HG03432 (cell line): ENCODE data around the gene TRIM71.
"Not testable (repeated sequence)": the region's sequence is repeated elsewhere in the genome, so short reads cannot be mapped to it uniquely, and the experiment has no call there.

Experiments
- ATAC-seq: cut with Tn5 transposase; IDR thresholded peaks from one replicate; pipeline ENCODE4 v1.9.1; 2021; ENCODE audit warnings: mild to moderate bottlenecking, moderate library complexity; ENCODE audit not compliant: unreplicated experiment

TRIM71 gene

DNA sequence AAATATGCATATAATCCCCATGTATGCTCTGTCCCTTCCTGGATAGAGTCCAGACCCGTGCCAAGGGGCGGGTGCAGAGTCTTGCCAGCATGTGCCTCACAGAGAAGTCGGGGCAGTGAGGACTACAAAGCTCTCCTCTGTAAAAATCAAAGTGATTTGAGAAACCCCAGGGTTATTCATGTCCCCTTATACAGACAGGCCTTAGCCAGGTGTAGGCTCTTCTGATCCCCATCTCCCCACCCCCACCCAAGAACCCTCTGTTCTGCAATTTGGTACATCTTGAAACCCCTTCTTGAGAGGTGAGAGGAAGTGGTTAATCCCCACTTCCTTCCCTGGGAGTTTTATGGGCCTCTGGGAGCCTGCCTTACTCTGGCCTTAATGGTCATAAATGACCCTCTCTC is 24.7 kb downstream of the TRIM71 start:
- ATAC-seq, result peak; percentile 39

DNA sequence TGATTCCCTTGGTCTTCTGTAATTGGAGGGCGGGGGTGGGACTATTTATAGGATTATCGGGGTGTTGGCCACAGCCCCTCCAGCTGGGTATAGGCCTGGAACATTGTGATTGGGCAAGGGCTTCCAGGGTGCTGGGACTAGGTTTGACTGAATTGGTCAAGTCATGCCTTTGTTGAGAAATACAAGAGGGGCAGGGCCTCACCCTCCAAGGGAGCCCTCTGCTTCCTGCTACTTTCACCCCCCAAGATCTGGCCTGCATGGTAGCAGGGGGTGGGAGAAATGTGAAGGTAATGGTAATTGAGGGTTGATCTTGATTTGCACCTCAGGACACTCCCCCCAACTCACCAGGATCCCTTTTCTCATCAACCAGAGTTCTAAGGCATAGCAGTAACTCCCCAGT is 25.2 kb downstream of the TRIM71 start:
- ATAC-seq, result no peak

GRCh38 chr3:32843510-32844321 is 25.9 kb downstream of the TRIM71 start:
- no peak for ATAC-seq

GRCh38 chr3:32844322-32844654 is 26.5 kb downstream of the TRIM71 start:
- ATAC-seq, result no peak

DNA sequence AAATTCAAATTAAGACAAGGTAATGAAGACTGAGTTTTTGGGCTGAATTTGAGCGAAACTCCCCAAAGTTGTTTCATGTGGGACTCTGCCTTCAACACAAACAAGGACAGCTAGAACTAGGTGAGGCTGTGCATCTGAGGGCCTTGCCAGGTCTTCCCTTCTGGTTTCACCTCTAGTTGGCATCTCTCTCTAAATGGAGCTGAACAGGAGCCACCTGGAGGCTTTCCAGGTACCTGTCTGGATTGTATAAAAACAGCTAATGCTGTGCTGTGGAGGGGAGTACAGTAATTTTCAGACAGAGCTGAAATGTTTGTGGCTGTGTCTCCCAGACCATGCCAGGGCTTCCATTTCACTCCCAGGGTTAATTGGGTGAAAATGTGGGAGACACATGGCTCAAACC is 27.1 kb downstream of the TRIM71 start:
- no peak for ATAC-seq

DNA sequence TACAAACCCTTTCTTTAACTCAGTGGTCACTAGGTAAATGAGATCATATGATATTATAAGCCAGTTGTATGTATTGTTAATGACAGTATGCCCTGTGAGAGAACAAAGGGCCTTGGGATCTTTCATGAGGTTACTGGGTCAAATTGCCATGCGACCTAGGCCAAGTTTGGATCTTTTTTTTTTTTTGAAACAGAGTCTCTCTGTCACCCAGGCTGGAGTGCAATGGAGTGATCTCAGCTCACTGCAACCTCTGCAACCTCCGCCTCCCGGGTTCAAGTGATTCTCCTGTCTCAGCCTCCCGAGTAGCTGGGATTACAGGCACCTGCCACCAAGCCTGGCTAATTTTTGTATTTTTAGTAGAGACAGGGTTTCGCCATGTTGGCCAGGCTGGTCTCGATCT is 27.7 kb downstream of the TRIM71 start:
- ATAC-seq, result not testable (repeated sequence)

DNA sequence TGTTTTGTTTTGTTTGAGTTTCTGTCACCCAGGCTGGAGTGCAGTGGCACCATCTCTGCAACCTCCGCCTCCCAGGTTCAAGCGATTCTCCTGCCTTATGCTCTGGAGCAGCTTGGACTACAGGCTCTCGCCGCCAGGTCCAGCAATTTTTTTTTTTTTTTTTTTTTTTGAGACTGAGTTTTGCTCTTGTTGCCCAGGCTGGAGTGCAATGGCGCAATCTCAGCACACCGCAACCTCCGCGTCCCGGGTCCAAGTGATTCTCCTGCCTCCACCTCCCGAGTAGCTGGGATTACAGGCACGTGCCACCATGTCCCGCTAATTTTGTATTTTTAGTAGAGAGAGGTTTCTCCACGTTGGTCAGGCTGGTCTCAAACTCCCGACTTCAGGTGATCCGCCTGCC is 29.2 kb downstream of the TRIM71 start:
- ATAC-seq, result not testable (repeated sequence)

GRCh38 chr3:32847528-32847927 is 29.7 kb downstream of the TRIM71 start:
- no peak for ATAC-seq

DNA sequence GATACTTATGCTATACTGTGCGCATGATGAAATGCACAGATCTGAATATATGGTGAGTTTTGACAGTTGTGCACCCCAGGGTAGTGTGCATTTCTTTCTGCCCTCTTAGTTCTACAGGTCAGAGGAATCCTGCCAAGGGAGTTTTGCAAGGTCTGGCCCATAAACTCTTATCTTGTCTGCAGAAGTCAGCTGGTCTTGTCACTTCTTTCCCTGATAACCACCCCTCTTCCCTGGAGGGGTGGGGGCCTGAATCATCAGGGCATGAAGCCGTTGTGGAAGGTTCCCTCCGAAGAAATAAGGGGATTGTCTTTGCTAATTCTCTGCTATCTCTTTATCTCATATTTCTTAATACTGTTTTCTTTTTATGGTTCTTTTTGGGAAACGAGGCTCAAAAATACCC is 30.4 kb downstream of the TRIM71 start:
- ATAC-seq, result no peak

DNA sequence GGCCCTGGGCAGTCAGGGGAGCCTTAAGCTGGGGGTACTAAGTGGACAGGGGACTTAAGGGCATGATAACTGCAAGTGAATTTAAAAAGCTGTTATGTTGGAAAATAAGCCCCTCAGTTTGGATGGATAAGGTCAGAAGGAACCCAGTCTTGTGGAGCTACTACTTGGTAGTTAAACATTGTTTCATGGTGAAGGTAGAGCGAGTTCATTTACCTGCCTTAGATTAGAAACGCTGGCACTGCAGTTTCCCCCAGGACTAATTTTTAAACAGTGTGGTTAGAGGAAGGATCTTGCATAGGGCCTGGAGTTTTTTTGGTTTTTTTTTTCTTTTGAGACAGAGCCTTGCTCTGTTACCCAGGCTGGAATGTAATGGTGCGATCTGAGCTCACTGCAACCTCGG is 31.2 kb downstream of the TRIM71 start:
- ATAC-seq, result no peak

DNA sequence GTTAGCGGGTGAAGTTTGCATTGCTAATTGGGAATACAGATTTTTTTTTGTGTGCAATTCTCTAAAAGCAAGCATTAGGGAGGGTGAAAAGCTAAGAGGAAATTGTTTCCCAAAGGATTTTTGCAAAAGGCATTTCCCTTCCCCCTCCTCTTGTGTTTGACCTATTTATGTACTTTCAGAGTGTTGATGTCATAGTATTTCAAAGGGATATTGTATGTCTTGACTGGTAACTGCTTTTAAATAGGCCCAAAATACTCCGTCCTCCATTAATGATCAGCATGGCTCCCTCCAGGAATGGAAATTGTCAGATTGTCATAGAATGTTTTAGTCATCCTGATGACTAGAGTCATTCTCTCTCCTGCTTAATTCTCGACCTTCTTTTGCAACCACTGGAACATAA is 32.4 kb downstream of the TRIM71 start:
- no peak for ATAC-seq

- no peak for ATAC-seq
These were observed 32.8 kb downstream of the TRIM71 start for GRCh38 chr3:32850636-32851035.

- ATAC-seq, result no peak
These were observed 34.3 kb downstream of the TRIM71 start for GRCh38 chr3:32852146-32852545.

DNA sequence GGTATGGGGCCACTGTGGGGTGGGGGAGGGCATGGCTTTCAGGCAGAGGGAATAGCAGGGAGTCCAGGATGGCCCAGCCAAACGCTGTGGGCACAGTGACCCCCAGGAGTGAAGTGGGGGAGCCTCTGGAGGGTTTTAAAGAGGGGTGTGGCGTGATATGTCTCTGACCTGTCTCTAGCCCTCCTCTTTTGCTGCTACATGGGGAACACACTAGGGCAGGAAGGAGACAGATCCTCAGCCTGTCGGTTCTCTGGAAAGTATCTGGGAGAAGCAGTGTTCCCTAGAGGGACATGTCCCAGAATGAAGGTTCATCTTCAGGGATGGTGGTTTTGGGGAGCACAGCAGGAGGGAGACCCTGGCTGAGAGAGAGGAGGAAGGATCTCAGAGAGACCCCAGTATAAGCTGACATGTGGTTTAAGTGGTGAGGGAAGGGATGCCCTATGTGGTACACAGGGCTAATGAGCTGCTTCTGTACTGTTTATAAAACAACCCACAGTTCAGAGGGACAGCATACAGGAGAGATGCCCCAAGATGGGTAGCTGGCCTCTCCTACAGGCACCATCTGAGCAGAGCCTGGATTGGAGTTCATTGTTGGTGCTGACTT is 37.7 kb downstream of the TRIM71 start:
- no peak for ATAC-seq

- no peak for ATAC-seq
These were observed 38.6 kb downstream of the TRIM71 start for GRCh38 chr3:32856355-32856889.

GRCh38 chr3:32856901-32857507 is 39.2 kb downstream of the TRIM71 start:
- ATAC-seq, result no peak

DNA sequence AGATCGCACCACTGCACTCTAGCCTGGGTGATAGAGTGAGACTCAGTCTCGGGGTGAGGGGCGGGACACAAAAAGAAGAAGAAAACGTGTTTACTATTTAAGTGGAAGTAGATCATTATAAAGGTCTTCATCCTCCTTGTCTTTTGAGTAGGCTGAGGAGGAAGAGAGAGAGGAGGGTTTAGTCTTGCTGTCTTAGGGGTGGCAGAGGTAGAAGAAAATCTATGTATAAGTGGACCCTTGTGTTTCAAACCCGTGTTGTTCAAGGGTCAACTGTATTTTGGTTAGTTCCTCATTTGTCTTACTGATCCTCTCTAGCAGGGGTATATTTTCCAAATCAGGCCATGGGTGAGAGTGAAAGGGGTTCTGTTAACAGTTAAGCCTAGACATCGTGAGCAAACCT is 40.1 kb downstream of the TRIM71 start:
- ATAC-seq, result no peak

DNA sequence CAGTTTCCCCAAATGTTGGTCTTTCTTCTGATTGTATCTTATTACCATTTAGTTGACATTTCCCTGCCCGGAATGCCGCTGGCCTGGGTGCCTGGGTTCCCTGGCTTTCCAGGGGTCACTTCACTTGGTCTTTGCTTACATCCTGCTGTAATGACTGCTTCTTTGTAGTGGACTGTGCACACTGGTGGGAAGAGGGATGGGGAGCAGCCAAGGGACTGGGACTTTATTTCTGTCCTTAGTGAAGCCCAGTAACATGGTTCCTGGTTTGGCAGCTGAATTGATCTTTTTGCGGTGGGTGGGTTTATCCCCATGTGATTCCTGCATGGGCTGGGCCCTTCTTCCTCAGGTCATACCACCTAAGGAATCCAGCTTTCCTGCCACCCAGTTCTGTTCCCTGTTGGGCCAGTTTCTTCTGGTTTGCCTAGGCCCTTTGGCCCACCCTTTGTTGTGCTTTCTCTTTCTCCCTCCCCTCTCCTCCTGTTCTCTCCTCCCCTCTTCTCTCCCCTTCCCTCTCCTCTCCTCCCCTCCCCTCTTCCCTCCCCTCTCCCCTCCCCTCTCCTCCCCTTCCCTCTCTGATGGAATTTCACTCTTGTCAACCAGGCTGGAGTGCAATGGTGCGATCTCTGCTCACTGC is 41.9 kb downstream of the TRIM71 start:
- ATAC-seq, result no peak

GRCh38 chr3:32860499-32860898 is 42.7 kb downstream of the TRIM71 start:
- no peak for ATAC-seq

DNA sequence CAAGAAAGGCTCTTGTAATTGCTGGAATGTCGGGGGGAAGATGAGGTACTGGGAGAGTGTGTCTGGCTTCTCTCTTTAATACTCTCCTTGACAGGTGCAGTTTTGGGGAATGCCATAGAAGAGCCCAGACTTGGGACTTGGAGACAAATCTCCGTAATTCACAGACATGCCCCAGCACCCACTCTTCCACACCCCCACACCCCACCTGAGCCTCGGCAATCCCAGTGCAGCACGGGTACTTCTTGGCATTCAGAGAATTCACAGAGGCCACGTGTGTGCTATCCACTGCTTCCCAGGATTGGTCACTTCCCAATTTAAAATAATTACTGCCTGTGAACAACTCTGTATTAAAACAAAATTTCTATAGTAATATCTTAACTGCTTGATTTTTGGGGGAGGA is 43.9 kb downstream of the TRIM71 start:
- ATAC-seq, result no peak

DNA sequence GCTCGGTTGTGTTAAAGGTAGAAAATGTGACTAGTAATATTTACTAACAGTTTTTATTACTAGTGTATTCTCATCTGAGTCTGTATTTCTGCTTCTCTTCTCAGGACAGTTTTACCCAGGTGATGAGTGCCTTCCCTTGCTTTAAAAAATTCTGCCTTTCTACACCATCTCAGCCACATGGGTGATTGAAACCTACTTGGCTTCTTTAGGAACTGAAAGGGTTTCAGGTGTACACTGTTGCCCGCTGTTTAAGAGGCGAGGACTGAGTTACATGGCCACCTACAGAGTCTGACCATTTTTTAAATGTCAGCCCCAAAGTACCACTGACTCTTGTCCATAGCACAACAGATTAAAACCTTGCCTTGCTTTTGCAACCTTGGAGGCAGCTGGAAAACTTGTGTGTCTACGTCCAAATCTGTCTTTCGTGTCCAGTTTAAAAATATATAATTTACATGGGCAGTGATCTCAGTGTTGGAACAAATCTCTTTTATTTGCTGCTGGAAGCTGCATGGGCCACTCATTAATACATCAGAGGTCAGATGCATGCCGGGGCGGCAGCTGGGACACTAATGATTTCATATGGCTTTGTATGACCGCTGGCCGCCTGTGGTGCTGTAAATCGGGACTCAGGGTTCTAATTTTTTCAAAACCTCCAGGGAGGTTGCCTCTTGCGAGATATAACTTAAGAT is 44.6 kb downstream of the TRIM71 start:
- ATAC-seq, result no peak
